GM10847 (cell line): Measurements from ENCODE around the gene NHLRC4.

ENCODE experiments used
- POLR2A ChIP-seq: IDR thresholded peaks from 2 replicates; pipeline ENCODE4 v1.6.1; 2011; ENCODE audit not compliant: insufficient read length; ENCODE audit errors: extremely low read depth

The NHLRC4 gene

GRCh38 chr16:537415-538335 lies 29.1 kb upstream of the NHLRC4 start:
- no peak for TF ChIP-seq POLR2A

- no peak for TF ChIP-seq POLR2A
Measured at GRCh38 chr16:539901-540530, 26.8 kb upstream of the NHLRC4 start.

GRCh38 chr16:540645-541340 lies 26.0 kb upstream of the NHLRC4 start:
- no peak for TF ChIP-seq POLR2A

GRCh38 chr16:543301-544164 lies 23.3 kb upstream of the NHLRC4 start:
- TF ChIP-seq POLR2A = no peak

DNA sequence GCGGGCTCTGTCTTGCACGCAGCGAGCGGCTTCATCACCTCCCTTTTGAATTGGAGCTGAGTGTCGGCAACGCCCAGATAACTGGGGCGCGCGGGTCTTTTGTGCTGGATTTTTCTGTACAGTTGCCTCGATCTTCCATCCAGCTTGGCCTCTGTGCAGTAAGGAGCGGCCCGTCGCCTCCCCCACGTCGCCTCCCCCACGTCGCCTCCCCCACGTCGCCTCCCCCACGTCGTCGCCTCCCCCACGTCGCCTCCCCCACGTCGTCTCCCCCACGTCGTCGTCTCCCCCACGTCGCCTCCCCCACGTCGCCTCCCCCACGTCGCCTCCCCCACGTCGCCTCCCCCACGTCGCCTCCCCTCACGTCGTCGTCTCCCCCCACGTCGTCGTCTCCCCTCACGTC lies 22.3 kb upstream of the NHLRC4 start:
- TF ChIP-seq POLR2A = no peak

DNA sequence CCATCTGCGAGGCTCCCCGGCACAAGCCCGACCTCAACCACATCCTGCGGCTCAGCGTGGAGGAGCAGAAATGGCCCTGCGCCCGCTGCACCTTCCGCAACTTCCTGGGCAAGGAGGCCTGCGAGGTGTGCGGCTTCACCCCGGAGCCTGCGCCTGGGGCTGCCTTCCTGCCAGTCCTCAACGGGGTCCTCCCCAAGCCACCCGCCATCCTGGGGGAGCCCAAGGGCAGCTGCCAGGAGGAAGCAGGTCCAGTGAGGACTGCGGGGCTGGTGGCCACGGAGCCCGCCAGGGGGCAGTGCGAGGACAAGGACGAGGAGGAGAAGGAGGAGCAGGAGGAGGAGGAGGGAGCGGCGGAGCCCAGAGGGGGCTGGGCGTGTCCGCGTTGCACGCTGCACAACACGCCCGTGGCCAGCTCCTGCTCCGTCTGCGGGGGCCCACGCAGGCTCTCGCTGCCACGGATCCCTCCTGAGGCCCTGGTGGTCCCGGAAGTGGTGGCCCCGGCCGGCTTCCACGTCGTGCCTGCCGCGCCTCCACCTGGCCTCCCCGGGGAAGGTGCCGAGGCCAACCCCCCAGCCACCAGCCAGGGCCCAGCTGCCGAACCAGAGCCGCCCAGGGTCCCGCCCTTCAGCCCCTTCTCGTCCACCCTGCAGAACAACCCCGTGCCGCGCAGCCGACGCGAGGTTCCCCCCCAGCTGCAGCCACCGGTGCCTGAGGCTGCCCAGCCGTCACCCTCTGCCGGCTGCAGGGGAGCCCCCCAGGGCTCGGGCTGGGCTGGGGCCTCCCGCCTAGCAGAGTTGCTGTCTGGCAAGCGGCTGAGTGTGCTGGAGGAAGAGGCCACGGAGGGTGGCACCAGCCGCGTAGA lies 19.7 kb upstream of the NHLRC4 start:
- TF ChIP-seq POLR2A = no peak

DNA sequence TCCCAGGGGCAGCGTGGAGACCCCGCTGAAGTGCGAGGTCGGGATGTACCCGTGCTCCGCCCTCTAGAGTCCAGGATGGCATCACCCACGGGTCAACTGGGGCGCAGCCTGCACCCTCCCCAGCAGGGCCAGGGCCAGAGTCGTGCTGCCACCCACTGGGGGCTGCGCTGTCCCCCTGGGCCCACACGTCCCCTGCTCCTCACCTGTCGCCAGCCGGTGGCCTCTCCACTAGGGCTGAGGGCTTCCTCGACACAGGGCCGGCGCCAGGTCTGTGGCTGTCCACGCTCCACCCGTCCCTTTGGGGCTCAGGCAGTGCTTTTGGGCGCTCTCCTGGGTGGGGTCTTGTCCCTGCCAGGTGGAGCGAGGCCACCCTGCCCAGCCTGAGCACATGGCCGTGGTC lies 18.2 kb upstream of the NHLRC4 start:
- TF ChIP-seq POLR2A = no peak

DNA sequence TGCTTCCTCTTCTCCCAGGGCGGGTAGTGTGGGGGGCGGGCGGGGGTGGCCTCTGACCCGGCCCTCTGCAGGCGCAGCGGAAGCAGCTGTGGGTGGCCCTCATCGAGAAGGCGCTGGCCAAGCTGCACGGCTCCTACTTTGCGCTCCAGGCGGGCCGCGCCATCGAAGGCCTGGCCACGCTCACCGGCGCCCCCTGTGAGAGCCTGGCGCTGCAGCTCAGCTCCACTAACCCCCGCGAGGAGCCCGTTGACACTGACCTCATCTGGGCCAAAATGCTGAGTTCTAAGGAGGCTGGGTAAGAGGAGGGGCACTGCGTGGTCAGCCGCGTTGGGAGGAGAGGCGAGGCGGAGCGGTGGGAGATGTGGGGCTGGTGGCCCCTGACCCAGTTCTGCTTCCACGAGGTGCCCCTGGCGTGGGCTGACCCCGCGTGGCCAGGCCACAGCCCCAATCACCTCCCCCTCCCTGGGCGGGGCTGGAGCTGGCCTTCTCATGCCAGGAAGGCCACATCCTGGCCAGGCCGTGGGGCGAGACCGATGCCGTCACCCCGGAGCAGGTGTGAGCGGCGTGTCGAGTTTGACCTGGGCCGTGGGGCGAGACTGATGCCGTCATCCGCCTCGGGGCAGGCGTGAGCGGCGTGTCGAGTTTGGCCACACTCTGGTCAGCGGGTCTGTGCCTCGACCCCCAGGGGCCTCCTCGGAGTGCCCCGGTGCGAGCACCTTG lies 17.1 kb upstream of the NHLRC4 start:
- TF ChIP-seq POLR2A = no peak

DNA sequence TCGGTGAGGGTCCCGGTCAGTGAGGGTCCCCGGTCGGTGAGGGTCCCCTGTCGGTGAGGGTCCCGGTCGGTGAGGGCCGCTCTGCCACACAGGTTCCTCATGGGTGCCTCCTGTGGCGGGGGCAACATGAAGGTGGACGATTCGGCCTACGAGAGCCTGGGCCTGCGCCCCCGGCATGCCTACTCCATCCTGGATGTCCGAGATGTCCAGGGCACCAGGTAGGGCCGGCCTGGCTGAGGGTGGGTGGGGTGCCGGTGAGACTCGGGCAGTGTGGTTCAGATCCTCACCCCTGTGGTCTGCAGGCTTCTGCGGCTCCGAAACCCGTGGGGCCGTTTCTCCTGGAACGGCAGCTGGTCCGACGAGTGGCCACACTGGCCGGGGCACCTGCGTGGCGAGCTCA lies 15.6 kb upstream of the NHLRC4 start:
- no peak for TF ChIP-seq POLR2A

DNA sequence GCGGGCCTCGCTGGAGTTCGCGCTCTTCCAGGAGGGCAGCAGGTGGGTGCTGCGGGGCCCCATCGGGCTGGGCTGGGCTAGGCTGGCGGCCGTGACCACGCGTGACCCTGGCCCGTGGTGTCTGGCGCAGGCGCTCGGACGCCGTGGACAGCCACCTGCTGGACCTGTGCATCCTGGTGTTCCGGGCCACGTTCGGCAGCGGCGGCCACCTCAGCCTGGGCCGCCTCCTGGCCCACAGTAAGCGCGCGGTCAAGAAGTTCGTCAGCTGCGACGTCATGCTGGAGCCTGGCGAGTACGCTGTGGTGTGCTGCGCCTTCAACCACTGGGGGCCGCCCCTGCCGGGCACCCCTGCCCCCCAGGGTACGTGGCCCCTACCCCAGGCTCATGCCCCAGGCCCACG lies 14.6 kb upstream of the NHLRC4 start:
- TF ChIP-seq POLR2A = no peak

- TF ChIP-seq POLR2A = no peak
Measured at GRCh38 chr16:553601-554296, 13.1 kb upstream of the NHLRC4 start.

DNA sequence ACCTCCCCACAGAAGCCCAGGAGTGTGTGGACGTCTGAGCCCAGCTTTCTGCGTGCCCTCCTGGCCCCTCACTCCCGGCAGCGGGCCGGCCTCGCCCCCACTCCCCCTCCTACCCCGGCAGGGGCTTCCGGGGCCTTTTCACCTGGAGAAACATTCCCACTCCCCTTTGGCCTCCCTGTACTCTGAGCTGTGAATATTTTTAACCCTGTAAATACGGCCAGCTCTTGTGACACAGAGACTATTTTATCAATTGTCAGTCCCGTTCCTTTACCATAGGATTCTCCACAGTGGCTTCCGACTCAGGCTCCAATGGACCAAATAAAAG lies 12.5 kb upstream of the NHLRC4 start:
- no peak for TF ChIP-seq POLR2A

GRCh38 chr16:554640-555365 lies 12.0 kb upstream of the NHLRC4 start:
- no peak for TF ChIP-seq POLR2A
